ENCODE data around the gene HIPK4. TPM values are rescaled to one million over a fixed set of nuclear protein-coding genes. Genes with fewer than 3 reads are reported as not detected.
"Not testable (repeated sequence)": the region's sequence is repeated elsewhere in the genome, so short reads cannot be mapped to it uniquely, and the experiment has no call there.

The HIPK4 gene
- total and polyA plus RNA-seq, 5 experiments from 2014 or later, result 0.18 to 0.19 TPM; not detected in 3

GRCh38 chr19:40336601-40336900 lies 53.4 kb downstream of the HIPK4 start:
- peaks cover 0 to 69% (median 11%) of the 10 kb centered on the region in 3 donors for H3K36me3 Mint-ChIP-seq
- ATAC-seq (no peak), DNase-seq (no peak)
- peaks cover 0 to 10% (median 5%) of the 10 kb centered on the region in 4 donors for H3K4me1 Mint-ChIP-seq
- no peak overlapping the region for H3K27ac Mint-ChIP-seq
- H3K4me3 Mint-ChIP-seq, result no peak overlapping the region
- POLR2A ChIA-PET, result no interaction called here
- no peaks in the 10 kb centered on the region for H3K9me3 Mint-ChIP-seq
- no peaks in the 10 kb centered on the region for H3K27me3 Mint-ChIP-seq

- H3K27ac Mint-ChIP-seq, result no peak overlapping the region
- no peaks in the 10 kb centered on the region for H3K9me3 Mint-ChIP-seq
- H3K4me3 Mint-ChIP-seq, result no peak overlapping the region
- peaks cover 0 to 72% (median 13%) of the 10 kb centered on the region in 3 donors for H3K36me3 Mint-ChIP-seq
- H3K27me3 Mint-ChIP-seq, result no peaks in the 10 kb centered on the region
- POLR2A ChIA-PET, result interaction anchor here (0.5 kb wide), 1 partner anchor 169 kb away, joined by 3 read pairs; no protein-coding TSS in a partner anchor
- no peak for ATAC-seq
- H3K4me1 Mint-ChIP-seq, result peaks cover 0 to 10% (median 3%) of the 10 kb centered on the region in 4 donors
- no peak for DNase-seq
Observed at GRCh38 chr19:40335855-40336600, 54.0 kb downstream of the HIPK4 start.

- Mint-ChIP-seq H3K36me3 (peaks cover 0 to 75% (median 11%) of the 10 kb centered on the region in 3 donors), H3K27me3 (no peaks in the 10 kb centered on the region), H3K4me3 (no peak overlapping the region)
Observed at GRCh38 chr19:40335101-40335500, 54.9 kb downstream of the HIPK4 start.

GRCh38 chr19:40333083-40333482 lies 56.9 kb downstream of the HIPK4 start:
- not testable (repeated sequence) for H3K27ac Mint-ChIP-seq, H3K9me3 Mint-ChIP-seq, H3K4me1 Mint-ChIP-seq, DNase-seq, ATAC-seq, H3K4me3 Mint-ChIP-seq, H3K27me3 Mint-ChIP-seq
- H3K36me3 Mint-ChIP-seq, result peaks cover 0 to 75% (median 13%) of the 10 kb centered on the region in 3 donors
- POLR2A ChIA-PET, result interaction anchor here (0.6 kb wide), 1 partner anchor 809 kb away, joined by 7 read pairs; no protein-coding TSS in a partner anchor

More at GRCh38 chr19:40335101-40335500, 54.9 kb downstream of the HIPK4 start:
- ATAC-seq, result no peak
- Mint-ChIP-seq H3K9me3 (no peaks in the 10 kb centered on the region), H3K4me1 (peaks cover 0 to 10% (median 3%) of the 10 kb centered on the region in 4 donors), H3K27ac (no peak overlapping the region)
- no peak for DNase-seq
- POLR2A ChIA-PET, result interaction anchor here (0.5 kb wide), 1 partner anchor 170 kb away, joined by 3 read pairs; no protein-coding TSS in a partner anchor

- H3K4me3 Mint-ChIP-seq, result no peak overlapping the region
- peaks cover 0 to 4% (median 0%) of the 10 kb centered on the region in 4 donors for H3K4me1 Mint-ChIP-seq
- no peaks in the 10 kb centered on the region for H3K9me3 Mint-ChIP-seq
- DNase-seq (no peak), ATAC-seq (no peak)
- POLR2A ChIA-PET, result interaction anchor here (0.6 kb wide), 2 partner anchors 42 to 810 kb away, joined by 3 to 7 read pairs; no protein-coding TSS in a partner anchor
- H3K27me3 Mint-ChIP-seq, result no peaks in the 10 kb centered on the region
- H3K27ac Mint-ChIP-seq, result peak overlapping the region in 1 of 10 donors; percentile 20
- peaks cover 0 to 77% (median 13%) of the 10 kb centered on the region in 3 donors for H3K36me3 Mint-ChIP-seq
Observed at GRCh38 chr19:40332669-40333068, 57.3 kb downstream of the HIPK4 start.

- ATAC-seq, result no peak
- Mint-ChIP-seq H3K4me3 (no peak overlapping the region), H3K4me1 (peaks cover 0 to 2% (median 0%) of the 10 kb centered on the region in 4 donors), H3K9me3 (no peaks in the 10 kb centered on the region), H3K27ac (no peak overlapping the region), H3K27me3 (no peaks in the 10 kb centered on the region), H3K36me3 (peaks cover 0 to 89% (median 13%) of the 10 kb centered on the region in 3 donors)
- DNase-seq, result no peak
- POLR2A ChIA-PET, result no interaction called here
Observed at GRCh38 chr19:40331052-40331451, 58.9 kb downstream of the HIPK4 start.

Small RNA genes within 50 kb of the gene (microRNA-seq; reads per million reads assigned to microRNA genes)
- not detected for gene MIR6796 (ENCODE audit: borderline microRNAs expressed)

Other genes starting within 250 kb of the HIPK4 start
- 10 to 100 TPM; 35.4 to 35.6 TPM for gene MAP3K10, start 198.8 kb downstream of the HIPK4 start, total RNA-seq
- under 1 TPM; 0.15 to 0.58 (median 0.35) TPM for gene MAP3K10, start 198.8 kb downstream of the HIPK4 start, polyA plus RNA-seq
- not detected for gene TTC9B, start 171.8 kb downstream of the HIPK4 start, total RNA-seq
- gene TTC9B, start 171.8 kb downstream of the HIPK4 start, polyA plus RNA-seq, result not detected
- gene CCNP, start 163.5 kb downstream of the HIPK4 start, total RNA-seq, result 1 to 10 TPM; 2.3 to 2.6 TPM
- gene CCNP, start 163.5 kb downstream of the HIPK4 start, polyA plus RNA-seq, result under 1 TPM in 1 of 3 donors, not detected in 2; 0.14 TPM
- gene AKT2, start 104.8 kb downstream of the HIPK4 start, total RNA-seq, result 100 to 1,000 TPM; 202 to 210 TPM
- 10 to 100 TPM; 21.5 to 26.9 (median 22.9) TPM for gene AKT2, start 104.8 kb downstream of the HIPK4 start, polyA plus RNA-seq
- 10 to 100 TPM; 12.6 to 16.9 TPM for gene C19orf47, start 41.8 kb downstream of the HIPK4 start, total RNA-seq
- 10 to 100 TPM in 1 of 3 donors, 1 to 10 TPM in 2; 6.8 to 10.0 (median 9.8) TPM for gene C19orf47, start 41.8 kb downstream of the HIPK4 start, polyA plus RNA-seq
- 10 to 100 TPM; 92.5 to 98.6 TPM for gene PLD3, start 41.5 kb downstream of the HIPK4 start, total RNA-seq
- 10 to 100 TPM; 46.5 to 87.5 (median 67.5) TPM for gene PLD3, start 41.5 kb downstream of the HIPK4 start, polyA plus RNA-seq
- 1 to 10 TPM; 3.8 to 4.0 TPM for gene PRX, start 23.2 kb upstream of the HIPK4 start, total RNA-seq
- under 1 TPM; 0.39 to 0.49 (median 0.44) TPM for gene PRX, start 23.2 kb upstream of the HIPK4 start, polyA plus RNA-seq
- gene SERTAD1, start 35.8 kb upstream of the HIPK4 start, total RNA-seq, result 1 to 10 TPM; 6.2 to 8.1 TPM
- gene SERTAD1, start 35.8 kb upstream of the HIPK4 start, polyA plus RNA-seq, result 10 to 100 TPM in 1 of 3 donors, 1 to 10 TPM in 2; 2.6 to 10.4 (median 3.5) TPM
- gene SERTAD3, start 54.2 kb upstream of the HIPK4 start, total RNA-seq, result 10 to 100 TPM in 1 of 2 experiments, 1 to 10 TPM in 1; 9.5 to 10.6 TPM
- 1 to 10 TPM; 2.3 to 9.2 (median 2.9) TPM for gene SERTAD3, start 54.2 kb upstream of the HIPK4 start, polyA plus RNA-seq
- 10 to 100 TPM; 11.8 to 12.8 TPM for gene BLVRB, start 75.6 kb upstream of the HIPK4 start, total RNA-seq
- 10 to 100 TPM; 17.3 to 27.8 (median 22.6) TPM for gene BLVRB, start 75.6 kb upstream of the HIPK4 start, polyA plus RNA-seq
- under 1 TPM; 0.47 to 0.62 TPM for gene SPTBN4, start 76.8 kb upstream of the HIPK4 start, total RNA-seq
- under 1 TPM in 1 of 3 donors, not detected in 2; 0.13 TPM for gene SPTBN4, start 76.8 kb upstream of the HIPK4 start, polyA plus RNA-seq
- 100 to 1,000 TPM; 116 to 122 TPM for gene SHKBP1, start 186.7 kb upstream of the HIPK4 start, total RNA-seq
- gene SHKBP1, start 186.7 kb upstream of the HIPK4 start, polyA plus RNA-seq, result 10 to 100 TPM; 85.3 to 98.9 (median 89.9) TPM
- 100 to 1,000 TPM in 1 of 2 experiments, 10 to 100 TPM in 1; 87.7 to 114 TPM for gene LTBP4, start 211.2 kb upstream of the HIPK4 start, total RNA-seq
- 10 to 100 TPM; 13.4 to 27.4 (median 18.0) TPM for gene LTBP4, start 211.2 kb upstream of the HIPK4 start, polyA plus RNA-seq

Measured in naive thymus-derived CD8-positive, alpha-beta T cell (primary cell).